Upper lobe of left lung (tissue), 4 donors: Measurements from ENCODE around the gene KIRREL3.

Source experiments
- CTCF ChIP-seq, 6 experiments: fragments of 450-650 bp in 4 of 6; fragments of 200-600 bp in 2 of 6; sonication (generic) in 2 of 6; IDR thresholded peaks; one replicate each; pipeline ENCODE4 v1.5.1; 2016 to 2019; ENCODE audit warnings: antibody characterized with exemption in 6 of 6
- EP300 ChIP-seq, 4 donors: sonication (generic); formaldehyde crosslinking; IDR thresholded peaks; one replicate each; pipeline ENCODE4 v1.5.1; 2017; ENCODE audit warnings: antibody characterized with exemption in 4 of 4, control low read depth in 2 of 4
- POLR2AphosphoS5 ChIP-seq, 2 donors: sonication (generic); formaldehyde crosslinking; IDR thresholded peaks; one replicate each; pipeline ENCODE4 v1.5.1; 2017; ENCODE audit warnings: antibody characterized with exemption in 2 of 2

- TF ChIP-seq CTCF (IDR thresholded peaks at IDR 0.05): no peak
- no peak for TF ChIP-seq EP300 (IDR thresholded peaks at IDR 0.05)
- no peak for TF ChIP-seq POLR2AphosphoS5 (IDR thresholded peaks at IDR 0.05)
These were observed 542.8 kb downstream of the KIRREL3 start for GRCh38 chr11:126457817-126458216.
